GM18505 (cell line): Measurements from ENCODE around the gene CBFA2T3.

Experiments
- ATAC-seq: cut with Tn5 transposase; IDR thresholded peaks from one replicate; pipeline ENCODE4 v1.9.1; 2021; ENCODE audit not compliant: unreplicated experiment
- POLR2A ChIP-seq: IDR thresholded peaks from 4 replicates; pipeline ENCODE4 v1.6.1; 2011; ENCODE audit warnings: borderline replicate concordance; ENCODE audit not compliant: insufficient read depth, insufficient read length; ENCODE audit errors: extremely low read depth

Gene CBFA2T3

DNA sequence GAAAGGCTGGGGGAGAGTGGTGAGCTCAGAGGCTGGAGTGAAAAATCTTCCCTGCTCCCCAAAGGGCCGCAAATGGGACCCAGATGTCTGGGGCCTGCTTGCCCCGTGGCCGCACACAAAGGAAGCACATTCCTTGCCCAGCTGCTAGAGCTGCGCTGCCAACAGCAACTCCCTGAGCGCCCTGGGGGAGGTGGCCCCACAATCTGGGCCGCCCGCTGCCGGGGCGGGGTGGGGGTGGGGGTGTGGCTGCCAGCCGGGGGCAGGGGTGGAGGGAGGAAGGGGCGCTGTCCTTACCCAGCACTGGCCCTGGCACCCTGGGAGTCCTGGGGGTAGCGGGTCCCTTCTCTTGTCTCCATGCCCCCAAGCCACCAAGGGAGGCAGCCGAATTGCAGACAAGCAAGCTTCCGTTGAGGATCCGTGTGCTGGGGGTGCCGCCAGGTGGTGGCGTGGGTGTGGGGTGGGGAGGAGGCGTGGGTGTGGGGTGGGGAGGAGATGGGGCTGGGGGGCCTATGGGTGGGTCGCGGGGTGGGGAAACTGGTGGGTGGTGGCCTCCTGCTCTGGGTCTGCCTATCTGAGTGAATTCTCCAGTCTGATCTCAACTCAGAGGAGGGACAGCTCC is 62.1 kb downstream of the CBFA2T3 start:
- no peak for TF ChIP-seq POLR2A
- ATAC-seq: no peak

DNA sequence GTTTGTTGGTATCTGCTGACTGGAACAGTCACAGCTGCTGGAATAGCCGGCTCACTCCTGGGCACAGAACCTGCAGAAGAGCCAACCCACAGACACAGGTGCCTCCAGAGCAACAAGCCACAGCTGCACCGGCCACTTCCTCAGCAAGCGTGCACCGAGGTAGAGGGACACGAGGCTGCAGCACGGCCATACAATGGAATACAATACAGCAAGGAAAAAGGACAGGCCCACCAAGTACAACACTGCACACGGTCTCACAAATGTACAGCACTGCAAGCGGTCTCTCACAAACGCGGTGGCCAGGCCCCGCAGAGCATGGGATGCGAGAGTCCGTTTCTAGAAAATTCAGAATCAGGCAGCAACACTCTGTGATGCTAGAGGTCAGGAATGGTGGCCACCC is 63.1 kb downstream of the CBFA2T3 start:
- no peak for ATAC-seq

GRCh38 chr16:88913001-88913612 is 63.9 kb downstream of the CBFA2T3 start:
- no peak for ATAC-seq
- no peak for TF ChIP-seq POLR2A

More for the DNA sequence above, 63.1 kb downstream of the CBFA2T3 start:
- TF ChIP-seq POLR2A: no peak

- ATAC-seq: no peak
- TF ChIP-seq POLR2A: no peak
These were observed 64.5 kb downstream of the CBFA2T3 start for GRCh38 chr16:88912556-88912955.

DNA sequence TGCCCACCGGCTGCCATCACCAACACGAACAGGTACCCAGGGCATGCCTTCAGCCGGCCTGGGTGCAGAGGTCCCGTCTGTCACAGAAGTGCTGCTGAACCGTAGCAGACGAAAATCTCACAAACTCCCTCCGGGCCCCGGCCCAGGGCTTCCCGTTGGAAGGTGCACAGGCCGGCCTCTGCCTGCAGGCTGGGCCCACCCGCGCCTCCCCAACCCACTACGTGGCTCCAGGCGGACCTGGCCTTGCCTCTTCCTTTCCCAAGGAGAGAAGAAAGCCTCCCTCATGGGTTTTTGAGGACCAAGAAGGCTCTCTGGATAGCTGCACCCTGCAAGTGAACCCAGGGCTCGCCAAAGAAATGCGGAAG is 65.1 kb downstream of the CBFA2T3 start:
- TF ChIP-seq POLR2A: no peak
- no peak for ATAC-seq

- ATAC-seq: no peak
- TF ChIP-seq POLR2A: no peak
These were observed 65.7 kb downstream of the CBFA2T3 start for GRCh38 chr16:88911136-88911945.

DNA sequence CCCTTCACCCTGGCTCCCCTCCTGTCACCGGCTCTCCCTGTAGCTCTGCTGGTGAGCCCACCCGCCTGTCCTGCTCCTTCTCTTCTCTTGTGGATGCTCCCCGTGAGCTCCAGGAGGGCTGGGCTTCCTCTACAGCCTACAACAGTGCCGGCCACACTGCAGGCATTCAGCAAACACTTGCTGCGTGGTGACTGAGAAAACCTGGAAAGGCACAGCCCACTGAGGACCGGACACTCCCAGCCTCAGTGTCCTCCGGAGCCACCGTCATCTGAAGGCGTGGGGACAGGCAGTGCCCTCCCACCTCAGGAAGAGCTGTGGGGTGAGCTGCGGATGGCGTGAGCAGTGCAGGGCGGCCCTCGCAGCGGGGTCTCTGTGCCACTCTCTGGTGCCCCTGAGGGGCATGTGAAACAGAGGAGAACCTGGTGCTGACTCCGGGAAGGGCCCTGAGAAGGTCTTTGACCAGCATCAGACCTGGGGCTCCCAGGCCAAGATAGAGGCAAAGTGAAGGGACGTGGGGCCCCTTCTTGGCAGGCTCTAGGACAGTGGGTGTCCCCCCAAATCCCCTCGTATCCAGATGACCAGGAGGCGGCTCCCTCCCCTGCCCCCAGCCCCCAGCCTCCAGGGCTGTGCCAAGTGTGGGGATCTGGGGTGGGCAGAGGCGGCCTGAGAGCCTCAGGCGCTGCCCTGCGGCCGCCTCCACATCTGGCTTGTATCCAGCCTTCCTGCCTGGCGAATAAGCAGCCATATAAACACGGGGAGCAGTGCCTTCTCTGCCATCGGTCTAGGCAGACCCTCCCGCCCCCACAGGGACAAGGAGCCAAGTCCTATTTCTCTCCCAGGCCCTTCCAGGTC is 66.5 kb downstream of the CBFA2T3 start:
- no peak for TF ChIP-seq POLR2A
- no peak for ATAC-seq

- ATAC-seq: no peak
- TF ChIP-seq POLR2A: no peak
These were observed 67.4 kb downstream of the CBFA2T3 start for GRCh38 chr16:88909431-88910210.

- ATAC-seq: no peak
These were observed 68.7 kb downstream of the CBFA2T3 start for GRCh38 chr16:88908307-88908706.

GRCh38 chr16:88907768-88908167 is 69.2 kb downstream of the CBFA2T3 start:
- no peak for ATAC-seq
- TF ChIP-seq POLR2A: no peak

More at GRCh38 chr16:88908307-88908706, 68.7 kb downstream of the CBFA2T3 start:
- TF ChIP-seq POLR2A: no peak

GRCh38 chr16:88906535-88907105 is 70.4 kb downstream of the CBFA2T3 start:
- no peak for TF ChIP-seq POLR2A

DNA sequence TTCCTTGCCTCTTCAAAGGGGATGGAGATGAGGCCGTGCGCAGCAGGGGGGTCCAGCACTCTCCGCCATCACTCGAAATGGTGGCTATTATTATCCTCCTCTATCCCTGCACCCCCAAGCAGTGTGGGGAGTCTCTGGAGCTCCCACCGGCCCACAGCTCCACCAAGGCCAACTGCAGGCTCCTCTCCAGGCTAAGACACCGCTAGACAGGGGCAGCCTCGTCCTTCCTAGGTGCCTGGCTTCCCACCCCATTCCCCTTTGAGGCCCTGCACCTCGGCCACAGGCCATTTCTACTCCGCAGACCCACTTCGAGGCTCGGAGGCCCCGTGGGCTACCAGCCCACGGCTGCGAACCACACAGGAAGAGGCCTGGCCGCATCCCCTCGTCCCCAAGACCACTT is 71.0 kb downstream of the CBFA2T3 start:
- ATAC-seq: no peak
- TF ChIP-seq POLR2A: no peak

More at GRCh38 chr16:88906535-88907105, 70.4 kb downstream of the CBFA2T3 start:
- no peak for ATAC-seq
